Myocyte (in vitro differentiated cells): ENCODE measurements around the gene CORO6. TPM values are rescaled to one million over a fixed set of nuclear protein-coding genes. Genes with fewer than 3 reads are reported as not detected.

Experiments
- DNase-seq: peaks from one replicate; pipeline ENCODE4 v3.0.0-alpha.2; 2012; ENCODE audit warnings: low read depth
- total RNA-seq: library from RNA; depleted of rRNA; stranded (reverse); fragments of >200 nt; gene quantifications from 2 replicates; pipeline ENCODE4 v1.2.3, GENCODE V29; 2014

Gene CORO6
- total RNA-seq, 1 donor from 2014 or later = 254 TPM

DNA sequence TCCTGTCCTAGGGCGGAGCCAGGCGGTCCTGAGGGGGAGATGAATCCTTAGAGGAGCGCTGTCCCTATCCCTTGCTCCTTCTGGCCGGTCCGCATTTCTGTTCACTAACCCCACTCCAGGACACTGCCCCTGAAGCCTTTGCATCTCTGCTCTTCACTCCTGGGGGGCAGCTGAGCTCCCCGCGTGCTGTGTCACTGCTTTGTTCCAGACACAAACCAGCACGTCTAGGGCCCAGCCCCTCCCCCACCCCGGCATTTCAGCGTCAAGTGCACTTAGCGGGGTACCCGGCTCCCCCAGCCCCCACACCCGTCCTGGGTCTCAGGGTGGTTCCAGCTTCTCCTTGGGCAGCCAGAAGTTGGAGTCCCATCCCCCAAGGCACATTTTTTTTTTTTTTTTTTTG, 8.9 kb downstream of the CORO6 start:
- no peak for DNase-seq

DNA sequence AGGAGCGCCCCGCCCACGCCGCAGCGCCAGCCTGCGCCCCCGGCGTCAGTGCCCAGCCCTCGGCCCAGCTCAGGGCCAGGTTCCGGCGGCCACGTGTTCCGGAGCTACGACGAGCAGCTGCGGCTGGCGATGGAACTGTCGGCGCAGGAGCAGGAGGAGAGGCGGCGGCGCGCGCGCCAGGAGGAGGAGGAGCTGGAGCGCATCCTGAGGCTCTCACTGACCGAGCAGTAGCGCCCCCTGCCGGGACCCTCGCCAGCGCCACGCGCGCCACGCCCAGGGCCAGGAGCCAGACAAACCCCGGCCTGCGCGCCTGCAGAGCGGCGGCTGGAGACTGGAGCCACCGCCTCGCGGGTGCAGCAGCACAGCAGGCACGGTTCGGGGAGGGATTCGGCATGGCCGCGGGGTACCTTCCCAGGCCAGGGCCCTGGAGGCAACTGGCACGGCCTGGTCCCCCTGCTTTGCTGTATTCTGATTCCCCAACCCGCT, 9.3 kb downstream of the CORO6 start:
- no peak for DNase-seq

DNA sequence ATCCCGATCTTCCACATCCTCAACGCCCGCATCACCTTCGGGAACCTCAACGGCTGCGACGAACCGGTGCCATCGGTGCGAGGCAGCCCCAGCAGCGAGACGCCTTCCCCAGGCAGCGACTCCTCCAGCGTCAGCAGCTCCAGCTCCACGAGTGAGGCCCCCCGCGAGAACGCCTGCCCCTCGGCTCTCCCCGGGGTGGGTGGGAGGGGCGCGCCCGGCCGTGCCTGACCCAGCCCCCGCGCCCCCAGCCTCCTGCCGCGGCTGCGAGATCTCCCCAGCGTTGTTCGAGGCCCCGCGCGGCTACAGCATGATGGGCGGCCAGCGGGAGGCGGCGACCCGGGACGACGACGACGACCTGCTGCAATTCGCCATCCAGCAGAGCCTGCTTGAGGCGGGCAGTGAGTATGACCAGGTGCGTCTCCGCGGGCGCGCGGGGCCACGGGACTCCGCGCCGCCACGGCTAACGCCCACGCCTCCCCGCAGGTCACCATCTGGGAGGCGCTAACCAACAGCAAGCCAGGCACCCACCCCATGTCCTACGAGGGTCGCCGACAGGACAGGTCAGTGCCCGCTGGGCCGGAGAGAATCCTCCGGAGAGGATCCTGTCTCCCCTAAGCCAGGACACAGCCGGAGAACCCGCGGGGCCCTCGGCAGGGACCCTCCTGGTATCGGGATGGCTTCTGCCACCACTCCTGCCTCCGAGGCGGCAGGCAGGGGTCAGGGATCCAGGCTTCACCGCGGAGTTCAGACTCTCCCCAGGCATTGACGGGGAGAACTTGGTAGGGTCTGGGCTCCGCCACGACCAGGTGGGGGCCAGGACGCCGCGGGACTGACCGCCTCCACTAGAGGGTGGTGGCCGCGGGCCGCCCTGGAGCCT, 10.1 kb downstream of the CORO6 start:
- DNase-seq = no peak

DNA sequence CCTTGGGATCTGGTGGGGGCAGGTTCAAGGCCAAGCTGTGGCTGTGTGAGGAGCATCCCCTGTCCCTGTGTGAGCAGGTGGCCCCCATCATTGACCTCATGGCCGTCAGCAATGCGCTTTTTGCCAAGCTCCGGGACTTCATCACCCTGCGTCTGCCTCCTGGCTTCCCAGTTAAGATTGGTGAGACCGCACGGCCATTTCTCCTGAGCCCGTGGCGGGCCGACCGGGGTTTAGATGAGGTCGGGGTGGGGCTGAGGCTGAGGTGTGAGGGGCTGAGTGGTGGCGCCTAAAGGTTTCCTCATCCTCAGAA, 10.7 kb downstream of the CORO6 start:
- no peak for DNase-seq

DNA sequence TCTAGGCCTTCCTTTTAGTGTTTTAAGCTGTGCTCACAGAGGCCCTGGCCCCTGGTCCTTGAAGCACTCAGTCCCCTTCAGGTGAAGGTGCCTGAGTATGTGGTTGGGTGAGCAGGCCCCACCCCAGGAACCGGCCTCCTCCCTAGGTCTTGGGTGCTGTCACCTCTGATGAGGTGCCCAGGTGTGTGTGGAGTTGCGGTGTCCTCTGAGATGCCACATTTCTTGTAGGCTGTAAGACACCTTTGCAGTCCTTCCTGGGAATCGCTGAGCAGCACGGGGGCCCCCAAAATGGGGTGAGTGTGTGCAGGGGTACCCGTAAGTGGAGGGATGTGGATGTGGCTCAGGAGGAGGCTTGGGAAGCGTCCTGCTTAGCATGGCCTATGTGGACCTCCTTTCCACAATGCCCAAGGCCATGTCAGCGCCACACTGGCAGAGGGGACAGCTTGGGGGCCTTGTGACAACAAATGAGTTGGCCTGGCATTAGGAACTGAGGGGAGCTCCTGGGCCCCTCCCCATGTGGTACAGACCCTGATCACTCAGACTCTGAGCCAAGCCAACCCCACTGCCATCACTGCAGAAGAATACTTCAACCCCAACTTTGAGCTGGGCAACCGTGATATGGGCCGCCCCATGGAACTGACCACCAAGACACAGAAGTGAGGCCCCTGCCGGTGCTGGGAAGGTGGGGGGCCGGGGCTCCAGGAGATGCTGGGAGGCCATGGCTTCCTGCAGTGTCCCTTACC, 11.2 kb downstream of the CORO6 start:
- DNase-seq = no peak

DNA sequence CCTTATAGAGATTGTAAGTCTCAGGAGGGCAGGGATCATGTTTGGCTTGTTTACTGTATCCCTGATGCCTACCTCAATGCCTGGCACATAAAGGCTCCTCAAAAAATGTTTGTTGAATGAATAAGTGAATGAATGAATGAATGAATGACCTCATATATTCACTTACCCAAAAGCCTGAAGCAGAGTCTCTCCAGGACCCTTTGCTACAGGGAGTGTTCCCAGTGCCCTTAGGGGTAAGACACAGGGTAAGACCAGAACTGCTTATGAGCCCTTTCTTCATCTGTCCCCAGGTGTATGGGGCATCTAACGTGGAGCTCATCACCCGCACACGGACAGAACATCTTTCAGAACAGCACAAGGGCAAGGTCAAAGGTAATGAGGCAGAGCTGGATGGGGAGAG, 12.3 kb downstream of the CORO6 start:
- no peak for DNase-seq

DNA sequence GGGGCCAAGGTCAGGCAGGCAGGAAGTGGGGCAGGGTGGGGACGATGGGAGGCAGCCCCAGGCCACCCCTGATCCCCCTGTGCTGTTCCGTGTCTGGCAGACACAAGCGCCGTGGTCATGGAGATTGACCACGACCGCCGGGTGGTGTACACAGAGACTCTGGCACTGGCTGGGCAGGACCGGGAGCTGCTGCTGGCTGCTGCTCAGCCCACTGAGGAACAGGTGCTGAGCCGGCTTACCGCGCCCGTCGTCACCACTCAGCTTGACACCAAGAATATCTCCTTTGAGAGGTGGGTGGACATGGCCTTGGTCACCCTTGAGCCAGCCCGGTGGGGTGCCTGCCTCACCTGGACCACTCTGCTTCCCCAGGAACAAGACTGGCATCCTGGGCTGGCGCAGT, 13.7 kb downstream of the CORO6 start:
- DNase-seq = peak; percentile 77

DNA sequence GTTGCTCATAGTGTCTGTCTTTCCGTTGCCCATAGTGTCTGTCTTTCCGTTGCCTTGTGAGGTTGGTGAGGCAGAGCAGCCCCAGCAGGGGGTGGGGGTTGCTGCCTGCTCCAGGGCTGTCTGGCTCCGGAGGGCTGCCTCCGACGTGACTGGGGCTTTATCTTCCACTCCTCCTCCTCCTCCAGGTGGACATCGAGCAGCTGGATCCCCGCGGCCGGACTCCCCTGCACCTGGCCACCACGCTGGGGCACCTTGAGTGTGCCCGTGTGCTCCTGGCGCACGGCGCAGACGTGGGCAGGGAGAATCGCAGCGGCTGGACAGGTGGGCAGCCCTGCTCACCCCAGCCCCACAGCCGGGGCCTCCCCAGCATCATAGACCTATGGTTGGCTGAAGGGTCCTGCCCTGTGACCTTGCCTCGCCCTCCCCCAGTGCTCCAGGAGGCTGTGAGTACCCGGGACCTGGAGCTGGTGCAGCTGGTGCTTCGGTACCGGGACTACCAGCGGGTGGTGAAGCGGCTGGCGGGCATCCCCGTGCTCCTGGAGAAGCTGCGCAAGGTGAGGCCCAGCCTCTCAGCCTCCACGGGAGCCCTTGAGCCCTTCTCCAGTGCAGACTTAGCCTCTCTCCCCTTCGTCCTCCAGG, 15.0 kb downstream of the CORO6 start:
- no peak for DNase-seq

DNA sequence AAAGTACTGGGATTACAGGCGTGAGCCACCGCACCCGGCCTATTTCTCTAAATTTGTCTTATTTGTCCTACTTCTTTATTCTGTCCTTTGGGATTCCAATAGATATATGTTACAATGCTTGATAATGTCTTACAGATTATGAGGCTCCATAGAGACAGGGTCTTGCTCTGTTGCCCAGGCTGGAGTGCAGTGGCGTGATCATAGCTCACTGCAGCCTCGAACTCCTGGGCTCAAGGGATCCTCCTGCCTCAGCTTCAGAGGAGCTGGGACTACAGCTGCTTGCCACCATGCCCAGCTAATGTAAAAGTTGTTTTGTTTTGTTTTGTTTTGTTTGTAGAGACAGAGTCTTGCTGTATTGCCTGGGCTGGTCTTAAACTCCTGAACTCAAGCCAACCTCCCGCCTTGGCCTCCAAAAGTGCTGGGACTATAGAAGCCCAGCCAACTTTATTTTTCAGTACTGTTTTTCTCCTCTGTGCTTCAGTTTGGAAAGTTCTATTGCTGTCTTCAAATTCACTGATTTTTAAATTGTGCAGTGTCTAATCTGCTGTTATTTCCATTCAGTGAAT, 19.5 kb downstream of the CORO6 start:
- DNase-seq = no peak

DNA sequence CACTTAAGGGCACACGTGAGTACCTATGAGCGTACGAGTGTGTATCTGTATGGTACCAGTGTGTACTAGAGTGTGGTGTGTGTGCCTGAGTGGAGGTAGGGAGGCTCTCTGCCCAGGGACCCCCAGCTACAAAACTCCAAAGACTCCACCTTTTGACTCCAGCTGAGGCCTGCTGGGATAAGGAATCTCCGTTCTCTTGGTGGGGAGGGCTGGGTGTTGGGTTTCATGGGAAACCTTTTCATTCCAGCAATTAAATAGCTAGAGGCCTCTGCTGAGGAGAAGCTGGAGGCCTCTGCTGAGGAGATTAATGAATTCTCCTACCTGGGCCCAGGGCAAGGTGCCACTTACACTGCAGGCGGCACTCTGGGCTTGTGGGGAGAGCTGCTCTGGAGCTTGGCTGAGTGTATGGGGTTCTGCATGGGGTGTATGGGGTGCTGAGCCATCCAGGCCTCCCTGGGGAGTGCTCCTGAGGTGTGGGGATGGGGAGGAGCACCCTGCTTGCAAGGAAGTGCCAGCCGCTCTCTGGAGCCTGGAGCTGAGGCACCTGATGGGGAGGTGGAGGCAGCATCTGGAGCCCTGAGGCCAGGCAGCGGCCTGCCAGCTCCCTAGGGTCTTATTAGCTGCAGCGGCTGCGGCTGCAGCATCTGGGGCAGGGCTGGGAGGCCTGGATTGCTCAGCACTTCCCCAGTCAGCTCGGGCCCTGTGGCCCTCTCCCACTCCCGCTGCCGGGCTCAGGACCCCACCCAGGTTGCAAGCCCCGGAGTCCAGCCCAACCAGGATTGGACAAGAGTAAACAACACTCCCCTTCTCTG, 25.1 kb downstream of the CORO6 start:
- DNase-seq = no peak

DNA sequence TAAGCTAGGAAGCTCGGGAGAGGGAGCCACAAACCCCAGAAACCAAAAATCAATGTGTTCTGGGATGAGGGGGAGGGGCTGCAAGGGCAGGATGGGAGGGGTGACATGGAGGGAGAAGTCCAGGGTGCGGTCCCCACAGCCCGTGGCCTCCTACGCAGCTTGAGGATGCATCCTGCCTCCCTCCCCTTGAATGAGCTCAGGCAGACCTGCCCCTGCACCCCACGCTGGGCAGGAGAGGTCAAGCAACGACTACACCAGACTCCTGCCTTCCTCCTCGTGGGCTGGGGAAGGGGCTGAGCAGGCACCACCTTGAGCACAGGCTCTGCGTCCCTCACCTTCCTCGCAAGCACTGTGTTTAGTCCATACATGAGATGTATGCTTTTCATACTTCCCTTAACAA, 25.9 kb downstream of the CORO6 start:
- DNase-seq = no peak

DNA sequence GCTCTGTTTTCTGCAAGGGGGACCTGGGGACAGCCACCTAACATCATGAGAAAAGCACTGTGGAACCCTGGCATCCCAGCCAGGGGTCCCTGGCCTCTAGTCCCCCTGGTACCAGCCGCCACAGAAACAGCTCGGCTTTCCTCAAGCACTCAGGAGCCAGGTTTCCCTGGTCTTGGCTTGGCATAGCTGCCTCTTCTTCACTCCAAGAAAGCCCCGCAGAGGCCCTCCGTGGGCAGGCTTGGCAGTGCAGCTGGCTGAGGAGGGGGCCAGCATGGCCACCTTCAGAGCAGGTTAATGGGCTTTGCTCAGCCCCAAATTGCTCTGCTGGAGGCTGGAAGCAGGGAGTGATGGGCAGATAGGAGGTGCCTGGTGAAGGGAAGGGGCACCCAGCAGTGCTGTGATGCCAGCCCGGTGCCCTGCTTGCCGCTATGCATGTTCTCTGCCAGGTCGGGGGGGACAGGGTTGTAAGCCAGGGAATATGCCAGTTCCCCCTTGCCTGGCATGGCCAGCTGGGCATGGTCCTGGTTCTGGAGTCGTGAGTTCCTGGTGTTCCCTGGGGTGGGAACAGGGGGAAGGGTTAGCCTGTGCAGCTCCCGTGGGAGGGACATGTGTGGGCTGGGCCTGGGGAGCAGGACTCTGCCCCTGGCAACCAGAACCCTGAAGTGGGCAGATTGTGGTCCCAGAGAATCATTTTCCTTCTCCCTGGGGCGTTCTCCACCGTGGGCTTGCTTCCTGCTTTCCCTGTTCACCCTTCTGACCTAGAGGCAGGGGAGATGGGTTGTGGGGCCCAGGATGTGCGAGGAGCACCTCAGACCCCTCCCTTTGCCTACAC, 26.6 kb downstream of the CORO6 start:
- DNase-seq = no peak

DNA sequence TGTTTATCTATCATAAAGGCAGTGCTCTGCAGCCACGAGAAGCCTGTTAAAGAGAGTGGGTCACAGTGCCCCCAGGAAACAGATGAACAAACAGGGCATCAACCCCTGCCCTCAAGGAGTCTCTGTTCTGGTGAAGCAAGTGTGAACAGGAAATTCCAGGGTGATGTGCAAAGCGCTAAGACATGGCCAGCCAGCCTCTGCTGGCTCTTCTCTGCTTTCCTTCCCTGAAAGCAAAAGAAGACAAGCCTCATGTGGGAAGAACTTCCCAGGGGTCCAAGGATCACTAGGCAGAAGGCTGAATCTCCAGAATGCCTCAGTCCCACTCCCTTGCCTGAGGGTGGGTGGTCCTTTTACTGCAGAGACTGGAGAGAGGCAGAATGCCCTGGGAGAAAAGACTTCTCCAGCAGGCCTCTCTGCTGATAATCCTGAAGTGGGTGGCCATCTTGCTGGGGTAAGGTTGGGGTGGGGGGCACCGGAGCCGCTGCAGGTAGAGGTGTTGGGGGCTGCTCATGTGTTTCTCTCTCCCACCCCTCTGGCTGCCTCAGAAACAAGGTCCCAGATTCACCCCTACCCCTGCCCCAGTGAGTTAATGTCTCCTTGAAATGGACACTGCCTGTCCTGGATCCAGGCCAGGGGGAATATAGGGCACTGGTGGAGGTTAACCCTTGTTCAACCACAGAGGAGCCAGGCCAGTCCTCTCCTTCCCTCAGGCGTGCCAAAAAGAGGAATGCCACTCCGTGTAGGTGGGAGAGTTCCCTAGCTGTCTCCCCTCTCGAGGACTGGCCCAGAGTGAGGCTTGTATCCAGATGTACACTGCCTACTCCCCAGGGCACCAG, 27.4 kb downstream of the CORO6 start:
- no peak for DNase-seq

DNA sequence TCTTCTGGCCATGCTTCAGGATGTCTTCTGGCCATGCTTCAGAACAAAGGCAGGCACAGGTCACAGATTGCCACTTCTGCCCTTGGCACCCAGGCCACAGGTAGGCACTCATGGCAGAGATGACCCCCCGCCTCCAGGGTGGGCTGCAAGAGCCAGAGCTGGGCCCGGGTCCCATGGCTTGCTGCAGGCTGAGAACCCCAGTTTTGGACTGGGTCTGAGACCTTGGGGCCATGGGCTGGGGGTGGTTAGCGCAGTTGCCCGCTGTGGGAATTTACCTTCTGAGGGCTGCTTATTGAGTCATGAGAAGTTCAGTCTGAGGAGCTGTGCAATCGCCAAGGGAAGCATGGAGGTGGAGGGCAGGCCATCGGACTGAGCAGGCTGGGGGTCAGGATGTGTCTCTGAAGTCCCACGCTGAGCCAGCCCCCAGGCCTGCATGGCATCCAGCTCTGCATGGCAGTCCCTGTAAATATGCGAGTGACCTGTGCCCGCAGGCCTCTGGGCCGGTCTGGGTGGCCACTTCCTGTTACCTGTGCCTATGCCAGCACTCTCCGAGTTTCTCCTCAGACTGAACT, 28.1 kb downstream of the CORO6 start:
- DNase-seq = no peak

DNA sequence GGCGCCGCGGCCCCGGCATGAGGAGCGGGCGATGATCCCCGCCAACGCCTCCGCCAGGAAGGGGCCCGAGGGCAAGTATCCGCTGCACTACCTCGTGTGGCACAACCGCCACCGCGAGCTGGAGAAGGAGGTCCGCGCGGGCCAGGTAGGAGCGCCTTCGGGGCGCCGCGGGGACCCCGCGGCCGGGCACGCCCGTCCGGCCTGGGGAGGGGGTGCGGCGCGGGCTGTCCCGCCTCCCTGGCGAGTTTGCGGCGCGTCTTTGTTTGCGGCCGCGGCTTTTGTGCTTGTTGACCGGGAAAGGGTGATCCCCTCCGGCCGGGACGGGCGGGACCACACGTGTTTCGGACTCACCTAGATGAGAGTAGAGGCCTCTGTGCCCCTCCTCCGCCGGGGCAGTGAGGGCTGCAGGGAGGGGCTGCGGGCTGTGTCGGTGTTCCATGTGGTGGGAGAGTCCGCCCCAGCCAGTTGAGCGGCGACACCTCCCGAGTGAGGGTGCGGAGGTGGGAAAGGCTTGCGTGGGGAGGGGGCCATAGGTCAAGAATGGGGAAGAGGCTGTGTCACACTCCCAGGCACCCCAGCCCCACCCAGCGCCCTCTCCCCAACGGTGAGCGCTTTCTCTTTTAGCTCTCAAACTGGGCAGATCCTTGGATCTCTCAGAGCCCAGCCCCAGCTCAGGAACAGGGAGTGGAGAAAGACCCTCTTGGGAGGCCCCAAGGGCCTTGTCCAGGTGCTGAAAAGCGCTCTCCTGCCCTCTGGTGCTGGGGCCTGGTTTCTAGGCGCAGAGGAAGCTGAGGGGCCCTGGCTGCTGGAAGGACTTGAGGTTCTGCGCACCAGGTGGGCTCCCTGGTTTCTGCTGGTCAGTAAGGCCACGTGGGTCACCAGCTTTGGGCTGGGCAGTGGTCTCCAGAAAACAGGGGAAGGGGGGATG, 28.9 kb downstream of the CORO6 start:
- peak; percentile 38 for DNase-seq

DNA sequence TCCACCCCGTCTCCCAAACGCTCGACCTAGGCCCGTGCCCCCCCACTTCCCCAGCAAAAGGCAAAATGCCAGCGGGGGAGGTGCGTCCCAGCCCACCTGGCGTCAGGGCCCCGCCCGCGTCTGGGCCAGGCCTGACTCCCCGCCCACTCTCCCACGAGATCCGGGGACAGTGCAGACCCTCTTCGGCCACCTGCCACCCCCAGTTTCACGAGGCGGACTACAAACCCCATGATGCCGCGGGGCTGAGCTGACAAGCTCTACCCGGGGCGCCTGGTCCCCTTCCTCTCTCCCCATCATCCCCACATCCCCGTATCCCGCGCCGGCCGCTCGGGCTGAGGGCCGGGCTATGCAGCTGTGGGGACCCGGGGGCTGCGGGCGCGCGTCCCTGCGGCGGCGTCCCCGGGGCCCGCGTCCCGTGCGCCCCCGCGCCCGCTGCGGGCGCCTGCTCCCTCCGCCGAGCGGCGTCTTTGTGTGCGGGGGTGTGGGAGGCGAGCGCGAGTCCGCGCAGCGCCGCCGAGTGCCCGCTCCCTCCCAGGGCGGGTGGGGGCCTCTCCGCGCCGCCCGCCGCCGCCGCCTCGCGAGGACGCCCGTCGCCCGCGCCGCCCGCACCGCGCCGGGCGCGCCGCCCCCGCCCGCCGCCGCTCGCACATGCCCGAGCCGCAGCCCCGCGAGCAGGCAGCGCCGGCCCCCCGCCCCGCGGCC, 29.7 kb downstream of the CORO6 start, which contains the start of gene ANKRD13B:
ANKRD13B (plus strand) TSS at position 283 of the 702 bp plus-strand sequence. CDS start 490 bp downstream, outside the sequence.
- DNase-seq = peak; percentile 56
